ENCODE data around the gene CALY. TPM values are rescaled to one million over a fixed set of nuclear protein-coding genes. Genes with fewer than 3 reads are reported as not detected.

Gene CALY
- total RNA-seq, 2 donors from 2014 or later = 0.75 to 1.3 TPM

DNA sequence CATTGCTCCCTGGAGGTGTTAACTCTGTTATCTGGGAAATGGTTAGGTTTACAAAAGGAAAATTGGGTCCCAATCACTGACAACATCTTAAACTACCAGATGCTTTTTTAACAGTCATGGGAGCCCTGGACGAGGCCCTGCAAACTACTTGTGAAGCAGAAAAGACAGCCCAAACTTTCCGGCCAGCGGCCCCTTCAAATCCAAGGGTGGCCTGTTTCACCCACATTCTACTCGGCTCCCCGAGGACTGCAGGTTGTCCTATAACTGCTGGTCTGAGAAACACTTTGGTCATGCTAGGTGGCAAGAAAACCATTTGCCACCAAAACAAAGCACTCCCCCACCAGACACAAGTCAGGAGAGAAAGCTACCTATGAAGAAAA is 30.6 kb downstream of the CALY start:
- TF ChIP-seq, protein P1, sequence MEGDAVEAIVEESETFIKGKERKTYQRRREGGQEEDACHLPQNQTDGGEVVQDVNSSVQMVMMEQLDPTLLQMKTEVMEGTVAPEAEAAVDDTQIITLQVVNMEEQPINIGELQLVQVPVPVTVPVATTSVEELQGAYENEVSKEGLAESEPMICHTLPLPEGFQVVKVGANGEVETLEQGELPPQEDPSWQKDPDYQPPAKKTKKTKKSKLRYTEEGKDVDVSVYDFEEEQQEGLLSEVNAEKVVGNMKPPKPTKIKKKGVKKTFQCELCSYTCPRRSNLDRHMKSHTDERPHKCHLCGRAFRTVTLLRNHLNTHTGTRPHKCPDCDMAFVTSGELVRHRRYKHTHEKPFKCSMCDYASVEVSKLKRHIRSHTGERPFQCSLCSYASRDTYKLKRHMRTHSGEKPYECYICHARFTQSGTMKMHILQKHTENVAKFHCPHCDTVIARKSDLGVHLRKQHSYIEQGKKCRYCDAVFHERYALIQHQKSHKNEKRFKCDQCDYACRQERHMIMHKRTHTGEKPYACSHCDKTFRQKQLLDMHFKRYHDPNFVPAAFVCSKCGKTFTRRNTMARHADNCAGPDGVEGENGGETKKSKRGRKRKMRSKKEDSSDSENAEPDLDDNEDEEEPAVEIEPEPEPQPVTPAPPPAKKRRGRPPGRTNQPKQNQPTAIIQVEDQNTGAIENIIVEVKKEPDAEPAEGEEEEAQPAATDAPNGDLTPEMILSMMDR (conservative IDR thresholded peaks at IDR 0.05) = no peak
- Histone ChIP-seq H3K4me1 (ENCODE audit: control insufficient read depth, insufficient read depth, low read length) (peaks cover 14% of the 10 kb centered on the region), H3K9me3 (ENCODE audit: control insufficient read depth, low read length) (no peaks in the 10 kb centered on the region), H3K27ac (ENCODE audit: low read depth, low read length) (no peak overlapping the region), H3K27me3 (ENCODE audit: control insufficient read depth, insufficient read depth, low read length, poor library complexity, severe bottlenecking) (no peaks in the 10 kb centered on the region), H3K4me3 (ENCODE audit: low read length) (peak overlapping the region; percentile 4), H3K36me3 (ENCODE audit: control insufficient read depth, insufficient read depth, low read length) (peaks cover 23% of the 10 kb centered on the region), H3K9ac (ENCODE audit: extremely low read depth, low read length, poor library complexity, severe bottlenecking) (no peak overlapping the region)
- no peak overlapping the region for H3K27ac Mint-ChIP-seq
- H3K4me3 Mint-ChIP-seq = no peak overlapping the region
- H3K27me3 Mint-ChIP-seq (ENCODE audit: insufficient read depth) = no peaks in the 10 kb centered on the region
- H3K4me1 Mint-ChIP-seq = peaks cover 17% of the 10 kb centered on the region
- no peaks in the 10 kb centered on the region for H3K9me3 Mint-ChIP-seq
- no peak for DNase-seq
- peaks cover 22% of the 10 kb centered on the region for H3K36me3 Mint-ChIP-seq (ENCODE audit: low read depth)
- 86 to 88% methylated on average over 4 to 5 of the region's 5 CpGs for WGBS, 2 experiments (ENCODE audit: insufficient coverage in 1 of 2, insufficient read length in 1 of 2)

DNA sequence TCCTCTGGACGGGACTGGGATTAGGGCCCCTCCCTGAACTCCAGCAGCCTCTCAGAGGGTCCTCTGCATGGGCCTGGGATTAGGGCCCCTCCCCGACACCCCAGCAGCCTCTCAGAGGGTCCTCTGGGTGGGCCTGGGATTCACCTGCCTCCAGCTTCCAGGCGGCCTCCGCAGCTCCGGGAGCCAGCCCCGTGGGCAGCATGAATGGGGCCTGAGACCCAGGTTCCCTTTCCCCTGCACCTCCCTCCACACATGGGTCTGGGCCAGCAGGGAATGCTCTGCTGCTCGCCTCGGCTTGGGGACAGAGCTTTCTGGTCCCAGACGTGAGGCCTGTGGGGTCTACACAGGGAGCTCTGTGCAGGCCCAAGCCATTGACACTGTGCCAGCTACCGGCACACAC is 33.5 kb downstream of the CALY start:
- H3K27ac Mint-ChIP-seq = no peak overlapping the region
- TF ChIP-seq, protein P1 (conservative IDR thresholded peaks at IDR 0.05) = no peak
- peaks cover 34% of the 10 kb centered on the region for H3K36me3 ChIP-seq (ENCODE audit: control insufficient read depth, insufficient read depth, low read length)
- H3K27ac ChIP-seq (ENCODE audit: low read depth, low read length) = no peak overlapping the region
- H3K4me3 Mint-ChIP-seq = no peak overlapping the region
- no peaks in the 10 kb centered on the region for H3K27me3 ChIP-seq (ENCODE audit: control insufficient read depth, insufficient read depth, low read length, poor library complexity, severe bottlenecking)
- DNase-seq = no peak
- no peaks in the 10 kb centered on the region for H3K9me3 ChIP-seq (ENCODE audit: control insufficient read depth, low read length)
- no peak overlapping the region for H3K4me3 ChIP-seq (ENCODE audit: low read length)
- H3K9ac ChIP-seq (ENCODE audit: extremely low read depth, low read length, poor library complexity, severe bottlenecking) = no peak overlapping the region
- no peaks in the 10 kb centered on the region for H3K9me3 Mint-ChIP-seq
- H3K27me3 Mint-ChIP-seq (ENCODE audit: insufficient read depth) = no peaks in the 10 kb centered on the region
- H3K36me3 Mint-ChIP-seq (ENCODE audit: low read depth) = peaks cover 39% of the 10 kb centered on the region
- H3K4me1 ChIP-seq (ENCODE audit: control insufficient read depth, insufficient read depth, low read length) = peaks cover 14% of the 10 kb centered on the region
- peaks cover 17% of the 10 kb centered on the region for H3K4me1 Mint-ChIP-seq
- whole genome bisulfite sequencing, 2 experiments (ENCODE audit: insufficient coverage in 1 of 2, insufficient read length in 1 of 2) = 93 to 94% methylated on average over 6 to 10 of the region's 10 CpGs

DNA sequence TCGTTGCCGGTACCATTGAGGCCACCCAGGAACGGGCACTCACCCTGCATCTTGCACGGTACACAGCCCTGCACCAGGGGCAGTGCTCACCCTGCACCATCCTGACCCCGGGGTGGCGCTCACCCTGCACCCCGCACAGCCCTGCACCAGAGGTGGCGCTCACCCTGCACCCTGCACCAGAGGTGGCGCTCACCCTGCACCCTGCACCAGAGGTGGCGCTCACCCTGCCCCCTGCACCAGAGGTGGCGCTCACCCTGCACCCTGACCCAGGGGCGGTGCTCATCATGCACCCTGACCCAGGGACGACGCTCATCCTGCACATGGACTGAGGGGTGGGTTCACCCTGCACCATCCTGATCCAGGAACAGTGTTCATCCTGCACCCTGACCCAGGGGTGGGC is 34.5 kb downstream of the CALY start:
- H3K27me3 ChIP-seq (ENCODE audit: control insufficient read depth, insufficient read depth, low read length, poor library complexity, severe bottlenecking) = no peaks in the 10 kb centered on the region
- H3K4me3 ChIP-seq (ENCODE audit: low read length) = no peak overlapping the region
- H3K4me3 Mint-ChIP-seq = no peak overlapping the region
- no peaks in the 10 kb centered on the region for H3K27me3 Mint-ChIP-seq (ENCODE audit: insufficient read depth)
- peaks cover 9% of the 10 kb centered on the region for H3K4me1 Mint-ChIP-seq
- H3K4me1 ChIP-seq (ENCODE audit: control insufficient read depth, insufficient read depth, low read length) = peaks cover 14% of the 10 kb centered on the region
- H3K27ac ChIP-seq (ENCODE audit: low read depth, low read length) = no peak overlapping the region
- TF ChIP-seq, protein P1 (conservative IDR thresholded peaks at IDR 0.05) = no peak
- no peak for DNase-seq
- H3K9ac ChIP-seq (ENCODE audit: extremely low read depth, low read length, poor library complexity, severe bottlenecking) = no peak overlapping the region
- H3K27ac Mint-ChIP-seq = no peak overlapping the region
- WGBS, 2 experiments (ENCODE audit: insufficient coverage in 1 of 2, insufficient read length in 1 of 2) = 96 to 99% methylated on average over 11 to 14 of the region's 14 CpGs
- no peaks in the 10 kb centered on the region for H3K9me3 ChIP-seq (ENCODE audit: control insufficient read depth, low read length)
- H3K36me3 ChIP-seq (ENCODE audit: control insufficient read depth, insufficient read depth, low read length) = peaks cover 43% of the 10 kb centered on the region
- H3K36me3 Mint-ChIP-seq (ENCODE audit: low read depth) = peaks cover 48% of the 10 kb centered on the region
- no peaks in the 10 kb centered on the region for H3K9me3 Mint-ChIP-seq

Data from endodermal cell (in vitro differentiated cells).